OCI-LY7 (cell line): Measurements from ENCODE around the gene SLC8B1.

ENCODE experiments used
- CTCF ChIP-seq: fragments of 200-600 bp; sonication (generic); conservative IDR thresholded peaks from 2 replicates; pipeline ENCODE4 v1.5.1; 2014; ENCODE audit warnings: mild to moderate bottlenecking, antibody characterized with exemption, low read length, moderate library complexity, mixed read lengths
- EZH2phosphoT487 ChIP-seq: fragments of 200-600 bp; sonication (generic); IDR thresholded peaks from 2 replicates; pipeline ENCODE4 v1.6.1; 2018; ENCODE audit warnings: low read depth, borderline replicate concordance, mild to moderate bottlenecking, mixed run types, antibody characterized with exemption, low read length, moderate library complexity, mixed read lengths

DNA sequence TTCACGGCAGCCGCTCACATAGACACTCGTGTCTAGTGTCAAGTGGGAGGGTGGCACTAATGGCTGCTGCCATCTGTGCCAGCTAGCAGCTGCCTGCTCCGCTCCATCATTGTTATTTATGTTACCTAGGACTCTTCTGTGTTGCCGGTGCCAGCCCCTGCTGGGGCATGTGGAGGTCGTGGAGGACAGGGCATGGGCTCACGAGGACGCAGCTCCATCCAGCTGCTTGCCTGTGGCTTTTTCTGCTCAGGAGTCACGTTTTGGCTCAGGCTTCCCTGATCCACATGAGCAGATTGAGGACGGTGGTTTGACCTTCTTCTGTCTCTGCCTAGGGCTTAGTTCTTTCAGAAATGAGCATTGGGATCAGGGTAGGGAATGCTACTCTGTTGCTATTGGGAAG is 82.4 kb downstream of the SLC8B1 start:
- TF ChIP-seq CTCF (no peak), EZH2phosphoT487 (no peak)
